HG02763 (cell line): ENCODE measurements around the gene HEXA.
"Not testable (repeated sequence)": the region's sequence is repeated elsewhere in the genome, so short reads cannot be mapped to it uniquely, and the experiment has no call there.

Experiments used
- ATAC-seq: cut with Tn5 transposase; IDR thresholded peaks from one replicate; pipeline ENCODE4 v1.9.1; 2021; ENCODE audit warnings: mild to moderate bottlenecking, moderate library complexity; ENCODE audit not compliant: unreplicated experiment

The HEXA gene

DNA sequence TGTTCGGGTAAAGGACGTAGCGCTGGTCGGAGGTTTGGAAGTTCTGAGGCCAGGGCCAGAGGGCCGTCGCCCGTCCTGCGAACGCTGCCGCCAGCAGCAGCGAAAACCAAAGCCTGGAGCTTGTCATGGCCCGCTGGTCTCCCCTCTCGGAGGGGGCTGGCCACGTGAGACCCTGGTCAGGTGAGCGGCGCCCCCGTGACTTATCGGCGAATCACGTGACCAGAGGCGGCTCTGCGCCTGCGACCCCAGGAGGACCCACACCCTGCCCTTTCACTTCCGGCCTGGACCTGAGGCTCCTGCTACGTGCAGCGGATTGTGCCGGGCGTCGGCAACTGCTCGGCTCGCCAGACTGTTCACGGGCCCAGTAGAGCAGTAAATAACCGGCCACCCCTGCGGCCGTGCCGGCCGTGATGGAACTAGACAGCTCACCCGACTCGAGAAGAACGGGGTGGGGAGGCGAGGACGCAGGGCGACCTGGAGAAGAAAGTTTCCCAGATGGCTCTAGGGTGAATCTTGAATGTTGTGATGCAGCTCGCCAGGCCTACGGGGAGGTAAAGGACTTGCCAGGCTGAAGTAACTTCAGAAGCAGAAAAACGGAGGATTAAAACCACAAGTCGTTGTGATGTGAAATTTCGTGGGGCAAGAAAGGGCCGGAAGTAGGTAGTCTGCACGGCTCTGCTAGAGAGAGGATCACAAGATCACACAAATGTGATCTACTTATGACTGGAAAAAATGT lies at the start of gene HEXA:
Gene HEXA (minus strand): TSS at position 169 of the 736 bp plus-strand sequence. CDS start 42 bp downstream, at position 127.
- ATAC-seq = peak; percentile 84

DNA sequence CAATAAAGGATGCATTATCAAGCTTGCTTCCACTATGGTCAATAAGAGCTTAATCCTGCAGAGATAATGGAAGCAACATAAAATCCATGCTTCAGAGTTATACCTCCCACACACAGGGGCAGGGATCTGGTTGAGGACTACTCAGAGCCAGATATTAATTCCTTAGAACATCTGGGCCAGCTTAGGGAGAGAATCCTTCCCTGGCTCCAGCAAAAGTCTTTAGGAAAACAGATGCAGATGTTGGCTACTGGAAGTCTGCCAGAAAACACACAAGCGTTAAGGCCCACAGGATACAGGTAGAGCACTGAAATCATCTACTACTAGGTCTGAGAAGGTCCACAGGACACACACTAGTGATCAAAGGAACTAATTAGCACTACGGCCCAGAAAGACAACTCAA lies 47.4 kb upstream of the HEXA start:
- ATAC-seq = no peak

DNA sequence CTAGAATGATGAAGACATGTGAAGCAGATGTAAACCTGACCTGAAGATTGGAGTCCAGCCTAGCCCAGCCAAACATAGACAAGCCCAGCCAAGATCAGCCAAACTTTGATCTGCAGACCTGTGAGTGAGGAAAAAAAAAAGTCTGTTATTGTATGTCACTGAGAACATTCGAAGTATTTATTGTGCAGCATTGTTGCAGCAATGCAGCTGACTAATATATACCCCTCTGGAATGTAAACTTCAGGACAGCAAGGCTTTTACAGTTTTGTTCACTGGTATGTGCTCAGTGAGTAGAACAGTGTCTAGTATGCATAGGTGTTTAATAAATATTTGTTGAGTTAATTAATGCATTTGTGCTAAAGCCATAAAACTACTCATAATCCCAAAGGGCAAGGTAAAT lies 45.7 kb upstream of the HEXA start:
- no peak for ATAC-seq

DNA sequence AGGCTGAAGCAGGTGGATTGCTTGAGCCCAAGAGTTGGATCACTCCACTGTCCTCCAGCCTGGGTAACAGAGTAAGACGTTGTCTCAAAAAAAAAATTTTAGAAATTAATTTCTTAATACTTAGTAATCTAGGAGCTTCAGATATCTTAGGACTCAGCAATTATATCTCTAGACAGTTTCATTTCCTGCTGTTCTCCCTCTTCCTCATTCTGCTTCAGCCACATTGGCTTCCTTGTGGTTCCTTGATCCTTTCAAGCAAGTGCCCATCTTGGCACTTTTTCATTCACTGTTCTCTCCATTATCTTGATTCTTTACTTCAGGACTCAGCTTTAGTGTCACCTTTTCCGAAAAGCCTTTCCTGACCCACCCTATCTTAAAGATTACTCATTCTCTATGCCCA lies 44.8 kb upstream of the HEXA start:
- ATAC-seq = no peak

DNA sequence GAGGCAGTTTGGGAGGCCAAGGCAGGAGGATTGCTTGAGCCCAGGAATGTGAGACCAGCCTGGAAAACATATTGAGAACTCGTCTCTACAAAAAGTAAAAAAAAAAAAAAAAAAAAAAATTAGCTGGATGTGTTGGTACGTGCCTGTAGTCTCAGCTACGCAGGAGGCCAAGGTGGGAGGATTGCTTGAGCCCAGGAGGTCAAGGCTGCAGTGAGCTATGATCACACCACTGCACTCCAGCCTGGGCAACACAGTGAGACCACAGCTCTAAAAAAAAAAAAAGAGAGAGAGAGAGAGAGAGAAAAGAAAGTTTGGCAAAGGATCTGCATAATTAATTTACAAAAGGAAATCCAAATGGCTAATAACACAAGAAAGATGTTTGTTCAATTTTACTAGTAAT lies 44.0 kb upstream of the HEXA start:
- ATAC-seq = not testable (repeated sequence)

DNA sequence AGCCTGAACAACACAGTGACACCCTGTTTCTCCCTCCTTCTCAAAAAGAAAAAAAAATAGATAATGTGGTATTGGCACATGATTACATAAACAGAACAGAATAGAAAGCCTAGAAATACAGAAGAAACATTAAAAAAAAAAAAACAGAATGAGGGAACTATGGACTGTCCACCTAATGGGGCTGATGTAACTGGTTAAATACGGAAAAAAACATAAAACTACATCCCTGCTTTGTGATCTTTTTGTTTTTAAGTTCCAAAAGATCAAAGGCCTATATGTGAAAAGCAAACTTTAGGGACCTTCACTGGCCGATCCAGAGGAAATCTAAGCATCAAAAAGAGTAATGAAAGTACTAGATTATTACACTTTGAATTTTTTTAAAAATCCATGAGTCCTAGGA lies 39.5 kb upstream of the HEXA start:
- no peak for ATAC-seq

DNA sequence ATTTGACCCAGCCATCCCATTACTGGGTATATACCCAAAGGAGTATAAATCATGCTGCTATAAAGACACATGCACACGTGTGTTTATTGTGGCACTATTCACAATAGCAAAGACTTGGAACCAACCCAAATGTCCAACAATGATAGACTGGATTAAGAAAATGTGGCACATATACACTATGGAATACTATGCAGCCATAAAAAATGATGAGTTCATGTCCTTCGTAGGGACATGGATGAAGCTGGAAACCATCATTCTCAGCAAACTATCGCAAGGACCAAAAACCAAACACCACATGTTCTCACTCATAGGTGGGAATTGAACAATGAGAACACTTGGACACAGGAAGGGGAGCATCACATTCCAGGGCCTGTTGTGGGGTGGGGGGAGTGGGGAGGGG lies 37.5 kb upstream of the HEXA start:
- not testable (repeated sequence) for ATAC-seq

DNA sequence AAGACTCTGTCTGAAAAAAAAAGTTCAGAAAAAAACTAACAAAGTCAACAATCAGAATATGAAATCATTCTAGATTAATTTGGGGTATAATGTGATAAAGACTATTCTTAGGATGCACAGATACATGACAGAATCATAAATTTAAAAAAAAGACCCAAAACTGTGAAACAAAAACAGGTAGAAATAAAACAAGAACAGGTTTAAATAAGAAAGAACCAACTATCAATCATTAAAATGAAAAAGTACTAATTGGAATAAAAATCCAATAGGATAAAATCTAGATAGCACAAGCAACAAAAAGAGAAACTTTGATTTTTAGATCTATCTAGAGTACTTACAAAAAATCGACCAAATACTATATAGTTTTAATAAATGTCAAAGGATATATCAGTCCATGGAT lies 35.7 kb upstream of the HEXA start:
- ATAC-seq = no peak

DNA sequence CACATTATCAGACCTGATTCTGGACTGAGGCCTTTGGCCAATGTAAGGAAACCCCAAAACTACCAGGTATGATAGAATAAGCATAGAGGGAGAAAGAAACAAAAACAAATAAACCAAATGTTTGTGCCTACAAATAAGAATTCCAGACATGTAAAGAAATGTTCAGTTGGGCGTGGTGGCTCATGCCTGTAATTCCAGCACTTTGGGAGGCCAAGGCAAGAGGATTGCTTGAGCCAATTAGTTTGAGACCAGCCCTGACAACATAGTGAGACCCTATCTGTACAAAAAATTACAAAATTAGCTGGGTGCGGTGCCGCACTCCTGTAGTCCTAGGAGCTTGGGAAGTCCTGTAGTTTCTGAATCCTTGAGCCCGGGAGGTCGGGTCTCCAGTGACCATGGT lies 35.3 kb upstream of the HEXA start:
- ATAC-seq = no peak

DNA sequence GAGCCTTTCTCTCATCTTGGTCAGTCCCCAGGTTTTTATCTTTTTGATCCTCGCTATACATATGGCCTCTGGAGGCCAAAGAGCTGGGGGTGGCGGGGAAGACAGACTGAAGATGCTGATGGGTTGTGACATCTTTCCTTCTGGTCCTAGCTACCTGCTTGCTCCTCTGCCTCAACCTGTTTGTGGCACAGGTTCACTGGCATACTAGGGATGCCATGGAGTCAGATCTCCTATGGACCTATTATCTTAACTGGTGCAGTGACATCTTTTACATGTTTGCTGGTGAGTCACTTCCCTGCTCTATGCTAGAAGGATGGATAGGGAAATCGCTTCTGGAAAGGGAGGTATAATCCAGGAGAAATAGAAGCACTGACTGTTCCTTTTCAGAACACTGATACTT lies 31.1 kb upstream of the HEXA start:
- ATAC-seq = no peak

DNA sequence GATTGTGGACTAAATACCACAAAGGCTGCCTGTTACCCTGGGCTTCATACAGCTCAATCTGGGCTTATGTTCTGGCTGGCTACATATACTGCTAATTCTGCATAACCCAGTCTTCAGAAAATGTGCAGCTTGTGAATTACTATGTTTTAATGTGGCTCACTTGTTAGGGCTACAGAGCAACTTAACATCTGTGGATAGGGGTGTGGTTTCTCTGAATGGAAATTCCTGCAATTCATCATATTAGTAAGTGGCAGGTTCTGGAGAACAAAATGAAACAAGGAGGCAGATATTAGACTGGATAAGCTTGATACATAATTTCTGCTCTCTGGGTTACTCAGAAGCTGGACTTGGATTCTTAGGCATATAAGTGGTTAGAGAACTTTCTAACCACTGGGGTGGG lies 29.0 kb upstream of the HEXA start:
- ATAC-seq = no peak

DNA sequence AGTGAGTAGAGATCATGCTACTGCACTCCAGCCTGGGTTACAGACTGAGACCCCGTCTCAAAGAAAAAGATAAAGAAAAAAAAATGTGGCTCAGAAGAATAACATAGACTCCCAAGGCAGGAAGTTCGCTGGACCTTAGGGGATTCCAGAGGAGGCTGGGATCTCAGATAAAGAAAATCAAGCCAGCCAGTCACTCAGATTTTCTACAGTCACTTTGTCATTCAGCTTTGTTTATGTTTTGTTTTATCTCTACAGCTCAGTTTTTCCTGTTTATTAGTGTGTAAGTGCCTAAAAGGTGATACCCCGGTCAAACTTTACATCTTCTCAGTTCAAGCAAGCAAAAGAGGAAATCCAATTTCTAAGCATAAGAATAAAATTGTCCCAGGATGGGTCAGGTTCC lies 28.5 kb upstream of the HEXA start:
- ATAC-seq = no peak

DNA sequence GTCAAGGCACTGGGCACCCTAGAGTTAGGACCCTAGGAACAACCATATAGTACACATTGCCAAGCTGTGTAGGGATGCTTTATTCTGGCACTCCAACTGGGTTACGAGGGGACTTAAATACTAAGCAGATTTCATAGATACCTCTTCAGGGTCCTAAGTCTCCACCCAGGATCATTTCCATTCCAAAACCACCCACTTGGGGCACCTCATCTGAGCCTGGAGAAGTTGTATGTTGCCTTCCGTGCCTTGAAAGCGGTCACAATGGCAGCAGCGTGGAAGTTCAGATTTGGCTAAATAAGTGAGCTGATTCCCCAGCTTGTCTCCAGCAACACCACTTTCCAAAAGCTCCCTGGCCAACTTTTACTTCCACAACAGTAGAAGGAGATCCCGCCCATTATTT lies 26.9 kb upstream of the HEXA start:
- no peak for ATAC-seq

DNA sequence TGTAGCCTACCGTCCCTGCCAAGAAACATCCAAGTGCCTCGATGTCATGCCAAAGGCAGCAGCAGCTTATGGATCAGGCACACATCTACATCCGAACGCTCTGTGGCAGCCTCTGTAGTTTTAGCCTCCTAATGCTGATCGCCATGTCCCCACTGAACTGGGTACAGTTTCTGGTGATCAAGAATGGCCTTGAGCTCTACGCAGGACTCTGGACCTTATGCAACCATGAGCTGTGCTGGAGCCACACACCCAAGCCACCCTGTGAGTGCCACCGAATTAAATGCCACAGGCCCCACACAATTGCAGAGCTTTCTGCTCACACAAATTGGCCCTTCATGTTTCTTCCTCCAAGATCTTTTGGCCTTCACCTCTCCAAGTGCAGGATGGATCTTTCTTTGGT lies 22.8 kb upstream of the HEXA start:
- no peak for ATAC-seq

DNA sequence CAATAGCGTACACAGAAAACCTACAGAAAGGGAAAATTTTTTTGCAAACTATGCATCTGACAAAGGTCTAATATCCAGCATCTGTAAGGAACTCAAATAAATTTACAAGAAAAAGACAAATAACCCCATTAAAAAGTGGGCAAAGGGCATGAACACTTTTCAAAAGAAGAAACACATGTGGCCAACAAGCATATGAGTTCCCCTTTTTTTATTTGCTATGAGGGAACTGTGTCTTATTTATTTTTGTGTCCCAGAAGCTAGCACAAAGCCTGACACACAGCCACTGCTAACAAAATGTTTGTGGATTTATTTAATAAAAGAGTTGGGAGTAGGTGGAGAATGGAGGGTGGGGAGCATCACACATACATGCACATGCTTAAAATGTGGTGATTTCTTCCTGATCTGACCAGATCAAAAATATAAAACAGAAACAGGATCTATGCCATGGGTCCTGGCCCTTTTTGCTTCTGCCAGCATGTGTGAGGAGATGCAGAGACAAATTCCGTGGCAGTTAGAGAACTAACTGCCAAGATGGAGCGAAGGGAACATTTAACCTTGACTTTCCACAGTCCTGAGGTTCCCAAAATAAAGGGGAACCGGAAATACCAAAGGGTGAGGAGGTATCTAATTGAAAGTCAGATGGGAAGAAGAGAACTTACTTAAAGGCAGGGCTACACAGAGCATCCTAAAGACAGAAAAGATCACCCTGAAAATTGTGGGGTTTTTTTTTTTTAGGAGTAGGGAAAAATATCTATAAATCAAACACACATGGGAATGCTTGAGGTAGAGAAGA lies 22.2 kb upstream of the HEXA start, which contains the start of gene TMEM202:
Gene TMEM202 (plus strand): TSS at position 510 of the 793 bp plus-strand sequence. CDS start 22 bp downstream, at position 532.
- ATAC-seq = no peak

DNA sequence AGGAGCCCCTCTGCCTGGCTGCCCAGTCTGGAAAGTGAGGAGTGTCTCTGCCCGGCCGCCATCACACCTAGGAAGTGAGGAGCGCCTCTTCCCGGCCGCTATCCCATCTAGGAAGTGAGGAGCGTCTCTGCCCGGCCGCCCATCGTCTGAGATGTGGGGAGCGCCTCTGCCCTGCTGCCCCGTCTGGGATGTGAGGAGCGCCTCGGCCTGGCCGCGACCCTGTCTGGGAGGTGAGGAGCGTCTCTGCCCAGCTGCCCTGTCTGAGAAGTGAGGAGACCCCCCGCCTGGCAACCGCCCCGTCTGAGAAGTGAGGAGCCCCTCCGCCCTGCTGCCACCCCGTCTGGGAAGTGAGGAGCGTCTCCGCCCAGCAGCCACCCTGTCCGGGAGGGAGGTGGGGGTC lies 20.5 kb upstream of the HEXA start:
- not testable (repeated sequence) for ATAC-seq

DNA sequence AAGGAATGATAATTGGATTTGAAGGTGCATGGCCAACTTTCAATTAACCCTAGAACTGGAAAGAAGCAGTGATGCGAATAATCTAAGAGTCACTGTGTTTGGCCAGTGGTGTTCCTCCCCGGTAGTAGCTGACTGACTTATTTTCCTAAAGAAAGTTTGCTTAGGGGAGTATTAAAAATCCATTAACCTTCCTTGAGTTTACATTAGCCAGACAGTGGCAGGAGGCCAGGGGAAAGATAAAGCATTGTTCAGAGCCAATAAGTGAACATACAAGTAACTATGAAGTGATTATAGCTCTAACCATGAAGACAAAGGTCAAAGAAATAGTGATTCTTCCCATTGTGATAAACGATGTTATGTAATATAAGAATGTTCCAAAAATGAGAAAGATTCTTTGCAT lies 13.4 kb upstream of the HEXA start:
- no peak for ATAC-seq

DNA sequence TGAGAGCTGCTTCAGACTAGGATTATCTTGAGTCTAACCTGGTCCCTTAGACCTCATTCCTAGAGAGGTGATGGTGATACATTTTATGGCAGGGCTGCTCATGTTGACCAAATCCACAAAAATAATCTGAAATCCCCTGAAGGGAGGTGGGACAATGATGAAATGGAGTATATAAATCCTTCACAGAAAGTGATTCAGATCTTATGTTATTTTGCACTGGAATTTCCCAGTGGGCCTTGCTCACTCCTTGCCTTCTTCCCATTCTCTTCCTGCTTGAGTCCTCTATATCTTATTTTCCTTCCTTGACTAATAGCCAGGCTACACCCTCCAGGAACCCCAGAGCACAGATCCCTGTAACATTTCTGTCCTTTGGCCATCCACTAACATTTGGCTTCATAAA lies 11.9 kb upstream of the HEXA start:
- no peak for ATAC-seq

DNA sequence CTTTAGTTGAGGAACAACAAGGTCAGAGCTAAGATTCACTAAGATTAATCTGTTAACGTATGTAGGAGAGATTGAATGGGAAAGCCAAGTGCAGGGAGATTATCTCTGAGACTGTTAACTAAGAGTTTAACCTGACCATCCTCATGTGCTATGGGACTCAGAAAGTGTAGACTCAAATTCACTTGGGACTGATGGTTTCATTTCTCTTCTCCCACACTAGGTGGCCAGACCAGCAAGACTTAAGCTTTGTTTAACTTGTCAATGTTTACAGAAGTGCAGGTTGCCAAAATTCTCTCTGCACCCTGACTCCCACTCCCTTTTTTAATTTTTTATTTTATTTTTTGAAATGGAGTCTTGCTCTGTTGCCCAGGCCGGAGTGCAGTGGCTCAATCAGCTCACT lies 6.3 kb upstream of the HEXA start:
- ATAC-seq = no peak

DNA sequence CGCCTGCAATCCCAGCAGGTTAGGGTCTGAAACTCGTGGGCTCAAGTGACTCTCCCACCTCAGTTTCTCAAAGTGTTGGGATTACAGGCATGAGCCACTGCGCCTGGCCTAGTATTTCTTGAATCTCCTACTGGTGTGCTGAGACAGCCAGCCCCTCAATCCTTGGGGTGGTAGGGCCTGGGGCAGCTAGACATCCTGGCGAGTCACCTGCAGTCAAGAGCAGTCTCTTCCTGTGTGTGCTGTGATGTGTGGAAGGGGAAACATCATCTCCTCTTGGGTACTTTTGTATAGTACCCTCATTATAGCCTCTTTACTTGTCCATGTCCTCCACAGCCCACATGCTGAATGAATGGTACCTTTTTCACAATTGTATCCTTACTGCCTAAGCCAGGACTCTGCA lies 4.9 kb upstream of the HEXA start:
- no peak for ATAC-seq

DNA sequence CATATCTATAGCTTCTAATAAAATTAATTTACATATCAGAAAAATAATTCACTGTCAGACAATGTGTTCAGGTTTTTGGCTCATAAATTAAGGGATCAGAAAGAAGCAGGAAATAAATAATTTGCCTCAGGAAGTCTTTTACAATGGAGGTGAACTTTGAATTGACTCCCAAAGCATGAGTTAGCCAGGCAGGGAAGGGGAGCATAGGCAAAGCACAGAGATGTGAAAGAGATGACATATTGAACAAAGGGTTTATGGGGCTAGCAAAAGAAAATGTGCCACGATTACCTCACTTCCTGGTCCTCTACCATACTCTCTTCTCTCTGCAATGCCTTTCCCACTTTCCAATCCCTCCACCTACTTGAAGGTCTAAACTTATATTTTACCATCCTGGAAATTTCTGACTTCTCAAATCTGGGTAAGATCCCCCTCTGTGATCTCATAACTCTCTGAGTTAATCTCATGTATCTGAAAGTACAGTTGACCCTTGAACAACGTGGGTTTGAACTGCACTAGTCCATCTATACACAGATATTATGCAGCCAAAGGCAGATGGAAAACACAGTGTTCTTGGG lies 4.1 kb upstream of the HEXA start:
- ATAC-seq = no peak

DNA sequence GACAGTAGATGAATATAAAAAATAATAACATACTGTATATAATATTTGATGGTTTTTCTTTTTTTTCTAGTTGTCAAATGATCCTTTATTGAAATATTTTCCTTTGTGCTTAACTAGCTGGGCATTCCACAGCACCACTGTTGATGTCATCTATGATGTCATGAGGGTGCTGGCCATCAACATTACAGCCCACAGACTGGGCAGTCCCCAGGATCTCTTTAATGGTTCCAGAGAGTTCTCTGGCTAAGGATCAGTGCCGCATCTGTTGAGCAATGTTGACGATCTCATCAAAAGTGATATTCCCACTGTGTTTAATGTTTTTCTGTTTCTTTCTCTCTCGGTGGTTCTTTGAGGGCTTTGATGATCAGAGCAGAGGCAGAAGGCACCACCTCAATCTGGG lies 3.3 kb upstream of the HEXA start:
- not testable (repeated sequence) for ATAC-seq
